Raji (cell line): Measurements from ENCODE around the gene AHDC1.

Experiments
- POLR2A ChIP-seq: IDR thresholded peaks from 2 replicates; pipeline ENCODE4 v1.6.1; 2011; ENCODE audit warnings: low read depth, low read length, control low read depth; ENCODE audit not compliant: insufficient read depth

The AHDC1 gene

DNA sequence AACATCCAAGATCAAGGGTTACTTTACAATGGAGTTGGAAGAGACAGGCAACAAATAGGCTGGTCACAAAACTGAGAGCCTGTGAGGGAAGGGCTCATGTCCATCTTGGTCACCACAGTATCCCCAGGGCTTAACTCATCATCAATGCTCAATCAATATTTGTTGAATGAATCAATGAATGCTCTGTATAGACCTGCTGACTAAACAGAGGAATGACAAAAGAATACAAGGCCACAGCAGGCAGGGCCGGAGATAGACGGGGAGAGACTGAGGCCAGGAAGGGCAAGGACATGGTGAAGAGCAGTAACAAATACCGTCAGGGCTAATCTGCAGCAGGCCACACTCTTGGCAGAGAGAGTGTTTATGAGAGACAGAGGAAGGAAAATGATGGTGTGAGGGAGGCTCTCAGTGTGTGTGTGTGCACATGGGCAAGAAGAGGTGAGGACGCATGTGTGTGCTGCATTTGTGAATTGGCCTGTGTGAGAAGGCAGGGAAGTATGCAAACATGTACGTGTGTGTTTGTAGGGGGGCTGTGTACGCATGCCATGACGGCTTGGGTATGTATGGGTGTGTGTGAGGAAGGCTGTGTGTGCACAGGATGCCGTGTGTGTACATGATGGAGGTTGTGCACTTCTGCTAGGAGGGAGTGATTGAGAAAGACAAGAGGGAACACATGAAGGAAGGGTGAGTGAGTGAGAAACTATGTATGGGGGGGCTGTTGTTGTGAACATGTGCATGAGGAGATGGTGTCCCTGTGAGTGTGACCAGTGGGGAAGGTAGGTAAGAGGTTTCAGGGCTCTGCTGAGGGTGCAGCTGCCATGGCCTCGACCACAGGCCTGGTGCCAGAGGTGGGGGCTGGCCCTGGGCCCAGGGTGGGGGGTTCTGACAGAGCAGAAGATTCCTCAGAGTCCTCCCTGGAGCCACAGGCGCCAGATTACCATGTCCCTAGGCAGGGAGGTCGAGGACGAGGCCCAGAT lies 15.4 kb downstream of the AHDC1 start:
- TF ChIP-seq POLR2A, result no peak

DNA sequence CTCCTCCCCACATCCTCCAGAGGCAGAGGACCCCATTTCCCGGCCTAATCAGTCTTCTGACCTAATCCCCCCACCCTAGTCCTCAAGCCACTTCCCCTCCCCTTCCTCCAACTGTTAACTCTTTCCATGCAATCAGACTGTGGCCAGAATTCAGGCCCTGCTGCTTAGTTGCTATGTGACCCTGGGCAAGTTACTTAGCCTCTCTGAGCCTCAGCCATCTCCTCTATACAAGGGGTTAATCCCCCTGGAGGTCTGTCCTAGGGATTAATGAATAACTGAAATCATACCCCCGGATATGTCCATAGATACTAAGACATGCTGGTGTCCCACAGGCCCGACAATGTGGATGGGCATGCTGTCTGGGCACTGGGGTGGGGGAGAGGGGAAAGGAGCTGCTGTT lies 18.3 kb downstream of the AHDC1 start:
- no peak for TF ChIP-seq POLR2A

DNA sequence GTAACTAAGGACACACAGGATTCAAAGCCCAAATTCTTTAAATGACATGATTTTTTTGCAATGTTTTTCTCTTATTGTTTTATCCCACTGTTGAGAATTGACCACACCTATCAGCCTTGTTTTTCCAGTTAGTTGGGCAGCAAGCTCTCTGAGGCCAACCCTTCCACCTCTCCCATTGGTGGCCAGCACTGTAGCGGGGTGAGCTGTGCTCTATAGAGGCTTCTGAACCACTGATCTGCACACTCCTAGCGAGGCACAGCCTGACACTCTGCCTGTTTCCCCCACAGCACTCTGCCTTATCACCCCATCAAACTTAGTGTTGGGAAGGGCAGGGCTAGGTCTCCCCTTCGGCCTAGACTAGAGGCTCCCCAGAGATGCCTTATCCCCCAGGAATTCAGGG lies 19.5 kb downstream of the AHDC1 start:
- TF ChIP-seq POLR2A, result no peak

DNA sequence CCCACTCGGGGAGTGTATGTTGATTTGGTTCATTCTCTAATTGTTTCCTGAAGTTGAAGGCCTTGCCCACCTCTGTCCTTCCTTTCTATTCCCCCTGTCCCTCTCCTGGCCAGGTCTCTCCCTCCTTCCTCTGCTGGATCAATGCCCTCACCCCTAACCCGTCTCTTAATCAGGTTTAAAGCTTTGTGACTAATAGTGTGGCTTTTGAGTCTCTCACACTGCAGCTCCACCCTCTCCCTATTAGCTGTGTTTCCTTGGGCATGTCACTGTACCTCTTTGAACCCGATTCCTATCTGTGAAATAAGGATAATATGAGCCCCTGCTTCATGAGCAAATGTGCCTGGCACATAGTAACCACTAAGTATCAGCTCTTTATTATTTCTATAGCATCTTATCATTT lies 20.5 kb downstream of the AHDC1 start:
- TF ChIP-seq POLR2A, result no peak

DNA sequence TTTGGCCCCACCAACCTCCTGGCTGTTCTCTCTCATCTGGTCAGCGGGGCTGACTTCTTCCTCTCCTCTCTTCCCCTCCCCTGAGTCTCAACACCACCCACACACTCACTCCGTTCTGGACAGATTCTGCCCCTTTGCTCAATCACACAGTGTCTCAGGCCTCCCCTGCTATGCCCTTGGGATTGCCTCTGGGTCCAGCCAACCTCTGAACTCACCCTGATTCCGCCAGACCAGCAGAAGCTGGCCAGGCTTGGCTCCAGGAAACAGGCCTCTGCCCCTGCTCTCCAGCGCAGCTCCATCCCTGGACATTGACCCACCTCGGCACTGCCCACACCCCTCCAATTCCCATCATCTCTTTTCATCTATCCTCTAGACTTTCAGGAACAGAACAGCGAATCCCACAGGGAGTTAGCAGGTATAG lies 22.1 kb downstream of the AHDC1 start:
- TF ChIP-seq POLR2A, result no peak

DNA sequence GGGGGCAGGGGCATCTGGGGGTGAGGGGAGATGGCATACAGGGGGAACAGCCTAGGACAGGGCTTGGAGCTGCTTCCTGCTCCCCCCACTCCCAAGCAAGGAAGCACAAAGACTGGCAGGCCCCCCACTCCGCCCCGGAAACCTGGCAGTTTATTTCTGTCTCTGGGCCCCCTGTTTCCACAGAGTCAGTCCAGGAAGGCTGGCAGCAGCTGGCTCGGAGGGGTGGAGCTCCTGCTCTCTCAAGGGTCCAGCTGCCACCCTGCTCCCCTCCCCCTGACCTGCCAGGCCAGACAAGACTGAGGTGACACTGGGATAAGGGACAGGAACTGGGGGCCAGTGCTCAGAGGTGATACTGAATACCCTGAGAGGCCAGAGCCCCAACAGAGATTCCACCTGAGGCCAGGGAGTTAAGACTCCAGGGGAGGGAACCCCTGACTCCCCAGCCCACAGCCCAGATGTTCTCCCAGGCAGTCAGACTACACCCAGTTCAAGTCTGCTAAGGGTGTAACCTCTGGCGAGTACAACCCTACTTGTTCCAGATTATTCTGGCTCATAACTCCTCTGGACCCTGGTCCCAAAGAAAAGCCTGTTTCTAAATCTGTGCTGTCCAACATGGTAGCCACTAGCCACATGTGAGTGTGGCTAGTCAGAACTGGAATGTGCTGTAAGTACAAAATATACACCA lies 26.3 kb downstream of the AHDC1 start:
- TF ChIP-seq POLR2A, result no peak

DNA sequence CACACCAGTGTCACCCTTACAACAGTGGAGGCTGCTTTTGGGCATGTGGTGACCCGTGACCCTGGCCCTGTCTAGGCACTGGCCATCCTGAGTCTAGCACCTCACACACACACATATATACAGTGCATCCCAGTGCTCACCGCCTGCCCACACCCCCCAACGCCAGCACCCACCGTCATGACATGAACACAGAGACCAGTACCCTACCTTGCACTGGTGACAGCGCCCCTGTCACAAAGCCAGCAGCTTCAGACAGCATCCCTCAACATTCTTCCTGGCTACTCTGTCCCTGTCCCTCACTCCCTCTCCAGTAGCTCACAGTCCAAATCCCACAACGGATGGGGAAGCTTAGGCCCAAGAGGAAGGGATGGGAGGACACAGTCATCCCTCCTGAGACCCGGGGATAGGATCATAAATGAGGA lies 27.1 kb downstream of the AHDC1 start:
- TF ChIP-seq POLR2A, result no peak

DNA sequence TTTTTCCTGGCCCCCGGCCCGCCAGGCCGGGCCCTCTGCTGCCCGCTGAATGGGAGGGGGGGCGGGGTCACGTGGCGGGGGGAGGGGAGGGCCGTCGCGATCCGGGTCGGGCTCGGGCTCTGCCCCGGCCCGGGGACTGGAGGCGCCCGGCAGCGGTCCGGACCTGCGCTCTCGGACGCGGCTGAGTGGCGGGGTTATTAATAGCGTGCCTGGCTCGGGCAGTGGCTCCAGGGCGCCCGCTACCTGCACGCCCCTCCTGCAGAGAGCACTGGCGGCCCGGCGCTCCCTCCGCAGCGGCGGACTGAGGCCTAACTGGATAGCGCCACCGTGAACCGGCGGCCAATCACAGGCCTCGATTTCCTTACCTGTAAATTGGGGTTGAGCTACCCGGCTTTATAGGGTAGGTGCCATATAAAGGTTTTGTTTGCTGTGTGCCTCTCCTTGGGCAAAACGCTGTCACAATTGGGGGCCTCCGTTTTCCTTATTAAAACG lies 28.1 kb downstream of the AHDC1 start:
- no peak for TF ChIP-seq POLR2A

DNA sequence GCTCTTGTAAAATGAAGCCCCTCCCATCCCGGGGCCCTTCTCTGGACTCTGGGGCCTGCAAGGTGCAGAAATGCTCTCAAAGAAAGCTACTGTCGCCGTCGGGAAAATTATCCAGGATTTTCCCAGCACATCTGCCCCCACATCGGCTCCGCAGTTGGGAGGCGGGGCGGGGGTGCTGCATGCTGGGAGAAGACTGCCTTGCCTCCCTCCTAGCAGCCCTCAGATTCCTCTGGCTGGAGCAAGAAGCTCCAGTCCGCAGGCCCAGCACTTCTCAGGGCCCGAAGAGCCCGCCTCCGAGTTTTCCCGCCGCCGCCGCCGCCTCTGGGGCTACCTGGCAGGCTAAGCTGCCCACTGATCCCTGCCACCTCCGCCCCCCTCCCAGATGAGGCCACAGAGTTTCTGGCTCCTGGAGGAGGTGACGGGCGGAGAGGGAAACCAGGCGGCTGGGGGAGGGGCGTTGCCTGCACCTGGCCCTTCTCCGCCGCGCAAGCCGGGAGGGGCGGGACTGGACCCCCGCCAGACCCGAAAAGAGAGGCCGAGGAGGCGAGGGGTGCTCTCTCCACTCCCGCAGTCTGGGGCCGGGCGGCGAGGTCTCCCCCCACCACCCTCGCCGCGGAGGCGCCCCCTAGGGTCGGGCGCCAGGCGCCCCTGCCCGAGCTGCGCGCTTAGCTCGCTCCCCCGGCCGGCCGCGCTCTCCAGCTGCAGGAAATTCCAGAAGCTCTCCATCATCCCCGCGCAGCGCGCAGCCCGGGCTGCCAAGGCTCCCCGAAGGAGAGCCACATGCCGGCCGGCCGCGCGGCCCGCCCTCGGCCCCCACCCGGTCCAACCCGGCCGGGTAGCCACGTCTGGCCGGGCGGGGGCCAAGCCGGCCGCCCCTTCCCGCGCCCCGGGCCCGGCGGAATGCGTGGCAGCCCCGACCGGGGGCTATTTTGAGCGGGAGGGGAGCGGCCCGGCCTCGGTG lies 28.8 kb downstream of the AHDC1 start:
- no peak for TF ChIP-seq POLR2A

DNA sequence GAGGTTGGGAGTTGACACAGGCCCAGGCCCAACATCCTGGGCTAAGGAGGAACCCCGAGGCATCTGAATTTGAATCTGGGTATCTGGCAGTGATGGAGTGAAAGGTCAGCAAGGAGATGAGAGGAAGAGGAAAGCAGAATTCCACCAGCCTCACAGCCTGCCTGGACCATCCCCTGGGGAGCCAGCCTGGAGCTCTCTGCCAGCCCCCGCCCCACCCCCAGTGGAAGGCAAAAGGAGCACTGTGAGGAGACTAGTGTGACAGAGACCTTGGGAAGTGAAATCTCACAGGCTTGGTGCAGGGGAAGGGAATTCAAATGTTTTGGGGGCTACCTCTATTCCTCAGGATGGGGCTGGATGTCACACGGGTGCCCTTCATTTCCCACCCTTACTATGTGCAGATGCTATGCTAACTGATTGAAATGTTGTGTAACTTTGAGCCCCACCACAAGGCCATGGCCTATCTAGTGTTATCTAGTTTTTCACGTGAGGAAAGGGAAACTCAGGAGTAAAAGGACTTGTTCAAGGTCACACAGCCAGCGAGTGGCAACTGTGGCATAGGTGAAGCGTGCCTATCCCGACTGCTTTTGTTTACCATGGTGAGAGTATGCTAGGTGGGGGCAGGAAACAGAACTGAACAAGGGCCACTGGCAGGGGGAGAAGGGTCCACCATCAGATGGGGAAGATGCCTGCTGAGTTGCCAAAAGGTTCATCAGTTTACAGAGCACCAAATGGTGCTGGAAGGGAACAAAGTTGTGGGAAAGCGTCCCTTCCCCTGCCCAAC lies 29.8 kb downstream of the AHDC1 start:
- TF ChIP-seq POLR2A, result no peak

DNA sequence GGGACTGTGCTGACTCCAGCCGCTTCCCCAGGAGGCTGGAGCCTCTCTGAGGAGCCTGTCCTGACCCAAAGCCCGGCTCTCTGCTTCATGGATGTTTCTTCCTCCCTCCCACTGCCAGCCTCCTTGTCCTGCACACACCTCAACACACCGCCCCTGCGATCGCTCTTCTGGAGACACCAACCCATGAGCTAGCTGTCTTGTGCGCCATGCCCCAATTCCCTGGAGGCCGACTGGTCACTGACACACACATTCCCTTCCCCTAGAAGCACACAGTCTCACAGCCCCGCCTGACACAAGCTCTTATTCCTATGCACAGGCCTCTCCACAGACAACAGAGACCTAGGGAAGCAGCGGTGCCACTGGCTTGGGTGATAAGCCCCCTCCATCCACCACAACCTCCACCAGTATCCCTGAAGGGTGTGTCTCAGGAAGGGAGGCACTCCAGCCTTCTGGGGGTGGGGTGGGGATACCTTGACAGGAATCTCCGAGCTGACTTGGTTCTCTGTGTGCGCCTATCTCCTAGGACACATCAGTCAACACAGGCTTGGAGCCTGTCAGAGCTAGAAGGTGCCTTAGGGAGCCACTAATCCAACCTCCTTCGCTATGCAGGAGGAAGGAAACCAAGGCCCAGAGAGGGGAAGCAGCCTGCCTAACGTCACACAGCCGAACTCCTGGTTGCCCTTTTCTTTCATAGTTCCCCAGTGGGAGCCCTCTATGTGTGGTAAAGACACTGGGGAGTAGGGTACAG lies 31.1 kb downstream of the AHDC1 start:
- TF ChIP-seq POLR2A, result no peak

DNA sequence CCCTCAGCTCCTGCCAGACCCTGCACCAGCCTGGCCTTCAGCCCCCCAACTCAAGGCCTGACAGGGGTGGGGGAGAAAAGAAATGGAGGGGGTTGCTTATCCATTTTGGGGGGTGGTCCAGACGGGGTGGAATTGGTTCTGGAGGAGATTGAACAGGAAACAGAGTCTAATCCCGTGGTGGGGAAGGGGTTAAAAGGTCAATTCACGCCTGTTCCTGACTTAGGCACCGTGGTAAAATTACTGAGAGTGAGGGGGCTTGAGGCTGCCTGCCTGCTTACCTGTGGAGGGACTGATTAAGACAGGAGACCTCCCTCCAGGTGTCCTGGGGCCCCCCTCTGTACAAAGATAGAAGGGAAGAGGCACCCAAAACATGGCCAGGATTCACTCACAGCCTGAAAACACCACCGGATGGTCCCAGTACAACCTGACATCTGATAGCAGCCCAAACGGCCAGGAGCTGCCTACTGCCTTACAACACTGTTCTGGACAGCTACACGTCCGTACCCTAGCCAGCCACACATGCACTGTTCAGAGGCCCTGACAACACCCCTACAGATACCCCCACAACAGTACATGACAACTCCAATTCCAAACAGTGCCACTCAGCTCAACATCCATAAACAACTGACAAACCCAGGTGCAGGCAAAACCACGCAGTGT lies 31.8 kb downstream of the AHDC1 start:
- TF ChIP-seq POLR2A, result no peak

DNA sequence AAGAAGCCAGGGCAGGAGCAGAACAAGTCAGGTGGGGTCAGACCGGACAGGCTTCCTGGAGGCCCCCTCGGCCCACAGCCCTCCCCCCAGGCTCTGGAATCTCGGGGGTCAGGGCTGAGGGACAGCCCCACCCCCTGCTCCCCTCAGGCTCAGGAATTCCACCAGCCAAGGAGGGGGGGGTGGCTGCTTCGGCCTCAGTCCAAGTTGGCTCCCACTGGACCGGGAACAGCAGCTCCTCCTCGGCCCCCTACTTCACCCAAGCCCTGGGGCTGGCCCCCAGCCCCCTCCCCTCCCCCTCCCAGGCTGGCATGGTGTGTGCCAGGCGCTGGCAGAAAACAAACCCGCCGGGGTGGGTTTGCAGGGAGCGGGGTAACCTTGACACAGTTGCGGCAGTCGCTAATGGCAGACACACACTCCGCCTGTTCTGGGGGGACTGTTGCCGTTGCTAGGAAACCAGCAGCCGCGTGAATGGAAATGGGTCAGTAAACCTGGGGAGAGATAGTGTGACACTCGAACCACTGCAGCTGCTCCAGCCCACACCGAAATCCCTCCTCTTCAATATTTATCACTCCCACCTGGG lies 32.4 kb downstream of the AHDC1 start:
- no peak for TF ChIP-seq POLR2A
